Measurements from ENCODE around the gene GRB10. TPM values are rescaled to one million over a fixed set of nuclear protein-coding genes. Genes with fewer than 3 reads are reported as not detected.

The GRB10 gene
- total RNA-seq, 4 donors from 2014 or later = 33.9 to 72.6 (median 41.8) TPM

DNA sequence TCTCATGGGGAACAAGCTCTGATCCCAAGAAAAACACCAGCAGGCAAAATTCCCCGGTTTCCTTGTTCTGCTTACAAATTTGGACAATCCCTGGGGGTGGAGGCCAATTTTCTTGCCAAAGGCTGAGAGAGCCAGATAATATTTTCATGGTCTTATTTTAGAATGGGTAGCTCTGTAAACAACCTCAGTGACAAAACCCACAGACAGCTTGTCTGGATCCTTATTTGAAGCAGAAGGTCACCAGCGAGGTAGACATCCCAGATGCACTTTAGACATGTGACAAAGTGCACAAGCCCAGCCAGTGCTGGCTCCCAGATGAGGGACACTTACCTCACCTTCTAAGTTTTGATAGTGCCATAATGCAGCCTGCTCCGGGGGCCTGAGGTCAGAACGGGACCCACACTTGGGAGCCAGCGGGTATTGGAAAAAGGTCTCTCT lies 114.9 kb downstream of the GRB10 start:
- intact Hi-C loops (cut with DNase I; ENCODE audit: low total_unique reads) = no loop called here
- Histone ChIP-seq H3K36me3 (no peaks in the 10 kb centered on the region), H3K4me3 (no peak overlapping the region), H3K27ac (peak overlapping the region; percentile 82 to 84), H3K27me3 (no peaks in the 10 kb centered on the region), H3K9me3 (no peaks in the 10 kb centered on the region), H3K4me1 (peaks cover 0 to 18% of the 10 kb centered on the region in 2 donors)
- peak; percentile 41 to 71 for DNase-seq
- no peak for TF ChIP-seq POLR2A (IDR thresholded peaks at IDR 0.05)
- TF ChIP-seq, protein P1, sequence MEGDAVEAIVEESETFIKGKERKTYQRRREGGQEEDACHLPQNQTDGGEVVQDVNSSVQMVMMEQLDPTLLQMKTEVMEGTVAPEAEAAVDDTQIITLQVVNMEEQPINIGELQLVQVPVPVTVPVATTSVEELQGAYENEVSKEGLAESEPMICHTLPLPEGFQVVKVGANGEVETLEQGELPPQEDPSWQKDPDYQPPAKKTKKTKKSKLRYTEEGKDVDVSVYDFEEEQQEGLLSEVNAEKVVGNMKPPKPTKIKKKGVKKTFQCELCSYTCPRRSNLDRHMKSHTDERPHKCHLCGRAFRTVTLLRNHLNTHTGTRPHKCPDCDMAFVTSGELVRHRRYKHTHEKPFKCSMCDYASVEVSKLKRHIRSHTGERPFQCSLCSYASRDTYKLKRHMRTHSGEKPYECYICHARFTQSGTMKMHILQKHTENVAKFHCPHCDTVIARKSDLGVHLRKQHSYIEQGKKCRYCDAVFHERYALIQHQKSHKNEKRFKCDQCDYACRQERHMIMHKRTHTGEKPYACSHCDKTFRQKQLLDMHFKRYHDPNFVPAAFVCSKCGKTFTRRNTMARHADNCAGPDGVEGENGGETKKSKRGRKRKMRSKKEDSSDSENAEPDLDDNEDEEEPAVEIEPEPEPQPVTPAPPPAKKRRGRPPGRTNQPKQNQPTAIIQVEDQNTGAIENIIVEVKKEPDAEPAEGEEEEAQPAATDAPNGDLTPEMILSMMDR (IDR thresholded peaks at IDR 0.05) = no peak

DNA sequence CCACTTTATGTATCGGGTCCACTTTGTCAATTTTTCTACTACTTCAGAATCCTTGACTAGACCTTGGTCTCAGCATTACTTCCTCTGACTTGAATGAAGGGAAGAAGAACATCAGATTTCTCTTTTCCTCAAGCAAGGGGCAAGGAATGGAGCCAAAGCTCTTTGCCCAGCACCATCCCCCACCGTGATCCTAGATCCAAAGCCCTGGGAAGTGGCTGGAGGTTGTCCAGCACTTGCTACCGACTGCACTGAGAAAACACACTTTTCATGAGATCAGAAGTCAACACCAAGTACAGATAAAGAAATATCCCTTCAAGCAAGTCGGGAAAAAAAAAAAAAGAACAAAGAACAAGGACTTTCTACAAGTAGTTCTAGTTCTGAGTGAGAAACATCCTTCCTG lies 115.4 kb downstream of the GRB10 start:
- peak overlapping the region; percentile 82 to 84 for H3K27ac ChIP-seq
- intact Hi-C loops (cut with DNase I; ENCODE audit: low total_unique reads) = no loop called here
- peaks cover 0 to 18% of the 10 kb centered on the region in 2 donors for H3K4me1 ChIP-seq
- H3K4me3 ChIP-seq = no peak overlapping the region
- H3K36me3 ChIP-seq = no peaks in the 10 kb centered on the region
- DNase-seq = peak; percentile 44 to 57
- no peaks in the 10 kb centered on the region for H3K9me3 ChIP-seq
- H3K27me3 ChIP-seq = no peaks in the 10 kb centered on the region
- TF ChIP-seq POLR2A (IDR thresholded peaks at IDR 0.05) = no peak
- TF ChIP-seq, protein P1 (IDR thresholded peaks at IDR 0.05) = no peak

DNA sequence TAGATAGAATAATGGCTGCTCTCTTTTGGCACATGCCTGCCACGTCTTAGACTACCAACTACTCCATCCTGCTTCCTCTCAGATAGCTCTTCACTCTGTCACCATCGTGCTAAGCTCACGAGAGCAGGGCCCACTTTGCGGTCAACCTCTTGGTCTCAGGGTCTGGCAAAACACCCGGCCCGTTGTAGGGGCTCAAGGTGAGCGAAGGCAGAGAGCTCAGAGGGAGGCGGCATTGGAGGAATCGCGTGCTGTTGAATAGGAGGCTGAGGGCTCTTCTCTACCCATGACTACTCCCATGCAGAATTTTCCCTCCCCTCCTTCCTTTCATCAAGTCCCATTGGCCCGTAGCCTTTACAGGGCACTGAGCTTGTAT lies 116.6 kb downstream of the GRB10 start:
- Histone ChIP-seq H3K36me3 (no peaks in the 10 kb centered on the region), H3K4me3 (no peak overlapping the region), H3K27ac (peak overlapping the region; percentile 82 to 84), H3K4me1 (peaks cover 0 to 18% of the 10 kb centered on the region in 2 donors), H3K9me3 (no peaks in the 10 kb centered on the region), H3K27me3 (no peaks in the 10 kb centered on the region)
- intact Hi-C loops (cut with DNase I; ENCODE audit: low total_unique reads) = no loop called here
- TF ChIP-seq, protein P1 (IDR thresholded peaks at IDR 0.05) = no peak
- no peak for TF ChIP-seq POLR2A (IDR thresholded peaks at IDR 0.05)
- DNase-seq = no peak

DNA sequence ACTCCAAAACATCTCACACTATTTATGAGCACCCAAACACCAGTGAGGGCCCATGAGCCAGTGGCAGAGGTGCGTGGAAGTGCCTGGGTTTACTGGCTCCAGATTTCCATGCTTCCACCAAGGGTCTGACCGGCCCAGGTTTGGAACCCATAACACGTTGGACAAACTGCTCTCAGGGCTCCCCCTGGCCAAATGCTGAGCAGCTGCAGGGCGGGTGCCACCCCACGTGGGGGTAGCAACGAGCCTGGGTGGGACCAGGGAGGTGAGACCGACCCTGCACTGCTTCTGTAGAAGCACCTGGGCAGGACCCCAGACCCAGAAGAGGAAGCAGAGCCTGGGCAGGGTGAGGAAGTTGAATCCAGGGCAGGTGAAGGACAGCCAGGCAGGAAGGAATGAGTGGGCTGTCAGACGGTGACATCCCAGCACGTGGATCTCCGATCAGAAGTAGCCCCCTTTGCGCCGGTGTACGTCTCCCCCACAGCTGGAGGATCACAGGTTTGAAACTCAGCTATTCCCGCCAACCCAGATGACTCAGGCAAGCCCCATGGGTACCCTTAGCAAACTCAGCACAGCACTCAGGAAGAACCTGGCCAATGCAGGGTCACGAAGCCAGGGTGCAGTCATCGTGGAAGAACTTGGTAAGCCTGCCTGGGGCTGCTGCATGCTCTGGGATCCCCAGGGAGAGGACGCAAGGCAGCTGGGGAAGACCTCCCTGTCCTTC lies 117.1 kb downstream of the GRB10 start:
- H3K36me3 ChIP-seq = no peaks in the 10 kb centered on the region
- no peak for DNase-seq
- no peak for TF ChIP-seq POLR2A (IDR thresholded peaks at IDR 0.05)
- TF ChIP-seq, protein P1 (IDR thresholded peaks at IDR 0.05) = no peak
- peaks cover 0 to 18% of the 10 kb centered on the region in 2 donors for H3K4me1 ChIP-seq
- intact Hi-C loops (cut with DNase I; ENCODE audit: low total_unique reads) = no loop called here
- H3K27ac ChIP-seq = peak overlapping the region; percentile 82 to 84
- H3K4me3 ChIP-seq = no peak overlapping the region
- no peaks in the 10 kb centered on the region for H3K9me3 ChIP-seq
- no peaks in the 10 kb centered on the region for H3K27me3 ChIP-seq

DNA sequence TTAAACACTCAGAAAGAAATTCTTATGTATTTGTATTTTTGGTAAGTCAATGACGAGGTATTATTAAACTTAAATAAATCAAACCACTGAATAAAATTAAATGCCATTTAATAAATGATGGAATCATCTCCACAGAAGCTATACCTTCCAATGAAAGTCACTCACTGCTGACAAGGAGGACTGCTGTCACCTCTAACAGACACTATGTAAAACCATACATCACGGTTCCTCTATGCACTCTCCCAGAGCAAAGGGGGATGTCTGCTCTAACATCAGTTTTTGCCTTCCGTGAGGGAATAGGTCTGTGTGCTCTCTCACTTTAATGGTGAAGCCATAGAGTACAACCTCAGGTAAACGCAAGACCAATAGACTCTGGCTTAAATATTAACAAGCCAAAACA lies 117.8 kb downstream of the GRB10 start:
- Histone ChIP-seq H3K9me3 (no peaks in the 10 kb centered on the region), H3K27me3 (no peaks in the 10 kb centered on the region), H3K36me3 (no peaks in the 10 kb centered on the region), H3K4me1 (peaks cover 0 to 18% of the 10 kb centered on the region in 2 donors), H3K27ac (peak overlapping the region in 1 of 2 donors; percentile 82), H3K4me3 (no peak overlapping the region)
- DNase-seq = no peak
- TF ChIP-seq, protein P1 (IDR thresholded peaks at IDR 0.05) = no peak
- TF ChIP-seq POLR2A (IDR thresholded peaks at IDR 0.05) = no peak
- intact Hi-C loops (cut with DNase I; ENCODE audit: low total_unique reads) = no loop called here

Measured in uterus (tissue), 4 donors.